SK-N-MC (cell line): Measurements from ENCODE around the gene DNAH8.

Source experiments
- EZH2 ChIP-seq: fragments of 200-600 bp; sonication (generic); IDR thresholded peaks from one replicate; pipeline ENCODE4 v1.6.1; 2017; ENCODE audit warnings: antibody characterized with exemption
- FOXP2 ChIP-seq: optimal IDR thresholded peaks from 2 replicates; pipeline ENCODE3; 2011; ENCODE audit warnings: mild to moderate bottlenecking, moderate library complexity; ENCODE audit not compliant: insufficient read depth; ENCODE audit errors: extremely low read length, control extremely low read depth
- POLR2AphosphoS5 ChIP-seq: IDR thresholded peaks from 2 replicates; pipeline ENCODE4 v1.6.1; 2012; ENCODE audit warnings: mild to moderate bottlenecking, low read depth, low read length, borderline replicate concordance

- no peak for TF ChIP-seq POLR2AphosphoS5
- no peak for TF ChIP-seq EZH2
- TF ChIP-seq FOXP2 = no peak
Observed at GRCh38 chr6:38912378-38912777, 197.3 kb downstream of the DNAH8 start.
